DND-41 (cell line): ENCODE data around the gene PRKCE.

ENCODE experiments used
- EZH2 ChIP-seq: IDR thresholded peaks from 3 replicates; pipeline ENCODE4 v1.6.1; 2012; ENCODE audit warnings: borderline replicate concordance, low read depth, mild to moderate bottlenecking, moderate library complexity, low read length, inconsistent platforms; ENCODE audit not compliant: severe bottlenecking
- TF ChIP-seq, protein P1 (sequence below): IDR thresholded peaks from 2 replicates; pipeline ENCODE4 v1.5.1; 2012; ENCODE audit warnings: borderline replicate concordance, low read length, moderate library complexity, mild to moderate bottlenecking; ENCODE audit not compliant: poor library complexity, severe bottlenecking; ENCODE audit errors: extremely low read depth

DNA sequence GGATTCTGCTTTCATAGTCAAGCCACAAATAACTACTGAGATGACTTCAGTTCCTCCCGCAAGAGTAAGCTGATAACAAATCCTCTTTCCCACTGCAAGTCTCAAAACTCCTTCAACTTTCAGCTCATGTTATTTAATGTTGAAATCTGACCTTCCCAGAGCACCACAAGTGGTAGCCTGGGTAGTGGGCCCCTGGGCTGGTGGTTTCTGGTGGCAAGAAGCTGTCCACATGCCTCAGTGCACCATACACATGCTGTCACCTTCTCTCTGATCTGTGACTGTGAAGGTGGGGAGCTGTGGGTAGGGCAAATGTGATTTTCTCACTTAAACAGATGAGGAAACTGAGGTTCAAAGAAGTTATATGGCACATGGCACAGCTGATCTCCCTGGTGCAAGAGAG is 399.6 kb downstream of the PRKCE start:
- TF ChIP-seq, protein P1, sequence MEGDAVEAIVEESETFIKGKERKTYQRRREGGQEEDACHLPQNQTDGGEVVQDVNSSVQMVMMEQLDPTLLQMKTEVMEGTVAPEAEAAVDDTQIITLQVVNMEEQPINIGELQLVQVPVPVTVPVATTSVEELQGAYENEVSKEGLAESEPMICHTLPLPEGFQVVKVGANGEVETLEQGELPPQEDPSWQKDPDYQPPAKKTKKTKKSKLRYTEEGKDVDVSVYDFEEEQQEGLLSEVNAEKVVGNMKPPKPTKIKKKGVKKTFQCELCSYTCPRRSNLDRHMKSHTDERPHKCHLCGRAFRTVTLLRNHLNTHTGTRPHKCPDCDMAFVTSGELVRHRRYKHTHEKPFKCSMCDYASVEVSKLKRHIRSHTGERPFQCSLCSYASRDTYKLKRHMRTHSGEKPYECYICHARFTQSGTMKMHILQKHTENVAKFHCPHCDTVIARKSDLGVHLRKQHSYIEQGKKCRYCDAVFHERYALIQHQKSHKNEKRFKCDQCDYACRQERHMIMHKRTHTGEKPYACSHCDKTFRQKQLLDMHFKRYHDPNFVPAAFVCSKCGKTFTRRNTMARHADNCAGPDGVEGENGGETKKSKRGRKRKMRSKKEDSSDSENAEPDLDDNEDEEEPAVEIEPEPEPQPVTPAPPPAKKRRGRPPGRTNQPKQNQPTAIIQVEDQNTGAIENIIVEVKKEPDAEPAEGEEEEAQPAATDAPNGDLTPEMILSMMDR: no peak
- TF ChIP-seq EZH2: no peak
